Choroid plexus epithelial cell (primary cell): Measurements from ENCODE around the gene PDE8A.

Experiments
- DNase-seq: peaks from one replicate; pipeline ENCODE4 v3.0.0-alpha.2; 2010; ENCODE audit warnings: low read depth
- H3K4me3 ChIP-seq: 2 replicates; pipeline ENCODE4 v1.5.1; 2011; ENCODE audit warnings: low read depth, mild to moderate bottlenecking, control low read depth, low read length, moderate library complexity
- CTCF ChIP-seq: conservative IDR thresholded peaks from 2 replicates; pipeline ENCODE4 v1.5.1; 2011; ENCODE audit warnings: low read depth, mild to moderate bottlenecking, control low read depth, inconsistent platforms, low read length, moderate library complexity

The PDE8A gene

GRCh38 chr15:85031944-85032558, 50.4 kb downstream of the PDE8A start:
- TF ChIP-seq CTCF = no peak
- DNase-seq = no peak
- no peak overlapping the region for H3K4me3 ChIP-seq

GRCh38 chr15:85033148-85033547, 51.5 kb downstream of the PDE8A start:
- TF ChIP-seq CTCF = no peak
- DNase-seq = no peak
- H3K4me3 ChIP-seq = no peak overlapping the region

- H3K4me3 ChIP-seq = no peak overlapping the region
- no peak for TF ChIP-seq CTCF
- DNase-seq = no peak
Measured at GRCh38 chr15:85034276-85034675, 52.6 kb downstream of the PDE8A start.

GRCh38 chr15:85035980-85036379, 54.3 kb downstream of the PDE8A start:
- DNase-seq = no peak
- TF ChIP-seq CTCF = no peak
- no peak overlapping the region for H3K4me3 ChIP-seq

- no peak overlapping the region for H3K4me3 ChIP-seq
- no peak for DNase-seq
- no peak for TF ChIP-seq CTCF
Measured at GRCh38 chr15:85036716-85037115, 55.1 kb downstream of the PDE8A start.

- no peak for DNase-seq
- no peak for TF ChIP-seq CTCF
- no peak overlapping the region for H3K4me3 ChIP-seq
Measured at GRCh38 chr15:85037641-85038040, 56.0 kb downstream of the PDE8A start.

- TF ChIP-seq CTCF = no peak
- DNase-seq = no peak
- H3K4me3 ChIP-seq = no peak overlapping the region
Measured at GRCh38 chr15:85041230-85041629, 59.6 kb downstream of the PDE8A start.
